Right atrium auricular region (tissue), 2 donors: Measurements from ENCODE around the gene MMEL1. TPM values are rescaled to one million over a fixed set of nuclear protein-coding genes. Genes with fewer than 3 reads are reported as not detected.

Experiments
- DNase-seq: peaks from one replicate; pipeline ENCODE4 v3.0.0-alpha.2; 2019; ENCODE audit warnings: low spot score
- H3K27ac ChIP-seq, 2 donors: fragments of 200-600 bp; sonication (generic); 1 replicate in 1 of 2; 2 replicates in 1 of 2; pipeline ENCODE4 v1.5.1; 2016 to 2019
- H3K27me3 ChIP-seq, 2 donors: fragments of 200-600 bp; sonication (generic); one replicate each; pipeline versions ENCODE4 v1.5.1 to v1.6.0; 2017 to 2019
- H3K36me3 ChIP-seq: fragments of 200-600 bp; sonication (generic); one replicate; pipeline ENCODE4 v1.5.1; 2016
- H3K4me1 ChIP-seq, 2 donors: fragments of 200-600 bp; sonication (generic); one replicate each; pipeline versions ENCODE4 v1.5.1 to v1.6.0; 2017 to 2019
- H3K4me3 ChIP-seq, 2 donors: fragments of 200-600 bp; sonication (generic); 1 replicate in 1 of 2; 2 replicates in 1 of 2; pipeline ENCODE4 v1.5.1; 2017 to 2019; ENCODE audit warnings: mild to moderate bottlenecking in 1 of 2, moderate library complexity in 1 of 2
- H3K9me3 ChIP-seq, 2 donors: fragments of 200-600 bp; sonication (generic); one replicate each; pipeline ENCODE4 v1.5.1; 2019
- CTCF ChIP-seq, 2 donors: fragments of 200-600 bp; sonication (generic); IDR thresholded peaks; one replicate each; pipeline ENCODE4 v1.5.1; 2019; ENCODE audit warnings: antibody characterized with exemption in 2 of 2
- total RNA-seq, 2 donors: library from RNA; depleted of rRNA; stranded (reverse); fragments of >200 nt; gene quantifications; one replicate each; pipeline ENCODE4 v1.1.0, GENCODE V29; 2016

Gene MMEL1
- total RNA-seq, 2 donors from 2014 or later = not detected

- Histone ChIP-seq H3K27ac (no peak overlapping the region), H3K27me3 (no peaks in the 10 kb centered on the region), H3K9me3 (peaks cover 0 to 4% of the 10 kb centered on the region in 2 donors), H3K36me3 (no peaks in the 10 kb centered on the region), H3K4me3 (no peak overlapping the region), H3K4me1 (peaks cover 0 to 3% of the 10 kb centered on the region in 2 donors)
- no peak for DNase-seq
- no peak for TF ChIP-seq CTCF (IDR thresholded peaks at IDR 0.05)
Observed at GRCh38 chr1:2605509-2606395, 27.1 kb downstream of the MMEL1 start.

GRCh38 chr1:2604844-2605508, 27.8 kb downstream of the MMEL1 start:
- H3K27me3 ChIP-seq = no peaks in the 10 kb centered on the region
- no peak overlapping the region for H3K4me3 ChIP-seq
- no peaks in the 10 kb centered on the region for H3K36me3 ChIP-seq
- H3K9me3 ChIP-seq = peaks cover 0 to 10% of the 10 kb centered on the region in 2 donors
- H3K27ac ChIP-seq = no peak overlapping the region
- no peaks in the 10 kb centered on the region for H3K4me1 ChIP-seq
- no peak for DNase-seq
- no peak for TF ChIP-seq CTCF (IDR thresholded peaks at IDR 0.05)

- peaks cover 0 to 12% of the 10 kb centered on the region in 2 donors for H3K9me3 ChIP-seq
- H3K36me3 ChIP-seq = no peaks in the 10 kb centered on the region
- no peaks in the 10 kb centered on the region for H3K27me3 ChIP-seq
- no peaks in the 10 kb centered on the region for H3K4me1 ChIP-seq
- no peak for TF ChIP-seq CTCF (IDR thresholded peaks at IDR 0.05)
- H3K4me3 ChIP-seq = no peak overlapping the region
- no peak overlapping the region for H3K27ac ChIP-seq
- DNase-seq = no peak
Observed at GRCh38 chr1:2604156-2604843, 28.5 kb downstream of the MMEL1 start.

GRCh38 chr1:2603521-2604155, 29.2 kb downstream of the MMEL1 start:
- Histone ChIP-seq H3K36me3 (no peaks in the 10 kb centered on the region), H3K4me1 (no peaks in the 10 kb centered on the region), H3K27ac (no peak overlapping the region), H3K27me3 (no peaks in the 10 kb centered on the region), H3K9me3 (peaks cover 0 to 19% of the 10 kb centered on the region in 2 donors), H3K4me3 (no peak overlapping the region)
- no peak for TF ChIP-seq CTCF (IDR thresholded peaks at IDR 0.05)
- no peak for DNase-seq

- no peak for DNase-seq
- Histone ChIP-seq H3K9me3 (peaks cover 0 to 22% of the 10 kb centered on the region in 2 donors), H3K4me1 (no peaks in the 10 kb centered on the region), H3K4me3 (no peak overlapping the region), H3K27ac (no peak overlapping the region), H3K27me3 (no peaks in the 10 kb centered on the region), H3K36me3 (no peaks in the 10 kb centered on the region)
- no peak for TF ChIP-seq CTCF (IDR thresholded peaks at IDR 0.05)
Observed at GRCh38 chr1:2602866-2603520, 29.8 kb downstream of the MMEL1 start.
